ENCODE data around the gene GDAP1L1.
"Not testable (repeated sequence)": the region's sequence is repeated elsewhere in the genome, so short reads cannot be mapped to it uniquely, and the experiment has no call there.

The GDAP1L1 gene

GRCh38 chr20:44219791-44220190 lies 27.3 kb upstream of the GDAP1L1 start:
- DNase-seq (ENCODE audit: low read depth in 2 of 2): no peak

GRCh38 chr20:44221368-44221954 lies 25.6 kb upstream of the GDAP1L1 start:
- DNase-seq (ENCODE audit: low read depth in 2 of 2): no peak

- DNase-seq (ENCODE audit: low read depth in 2 of 2): no peak
These were observed 25.1 kb upstream of the GDAP1L1 start for GRCh38 chr20:44222027-44222426.

- no peak for DNase-seq (ENCODE audit: low read depth in 2 of 2)
These were observed 24.3 kb upstream of the GDAP1L1 start for GRCh38 chr20:44222633-44223368.

GRCh38 chr20:44223721-44224120 lies 23.4 kb upstream of the GDAP1L1 start:
- no peak for DNase-seq (ENCODE audit: low read depth in 2 of 2)

GRCh38 chr20:44224637-44225036 lies 22.5 kb upstream of the GDAP1L1 start:
- no peak for DNase-seq (ENCODE audit: low read depth in 2 of 2)

- no peak for DNase-seq (ENCODE audit: low read depth in 2 of 2)
These were observed 18.4 kb upstream of the GDAP1L1 start for GRCh38 chr20:44228465-44229258.

GRCh38 chr20:44231193-44231592 lies 15.9 kb upstream of the GDAP1L1 start:
- DNase-seq (ENCODE audit: low read depth in 2 of 2): no peak

- DNase-seq (ENCODE audit: low read depth in 2 of 2): no peak
These were observed 15.2 kb upstream of the GDAP1L1 start for GRCh38 chr20:44231713-44232468.

GRCh38 chr20:44232469-44232856 lies 14.6 kb upstream of the GDAP1L1 start:
- not testable (repeated sequence) for DNase-seq (ENCODE audit: low read depth in 2 of 2)

- DNase-seq (ENCODE audit: low read depth in 2 of 2): no peak
These were observed 13.6 kb upstream of the GDAP1L1 start for GRCh38 chr20:44233436-44234016.

GRCh38 chr20:44234566-44235317 lies 12.4 kb upstream of the GDAP1L1 start:
- no peak for DNase-seq (ENCODE audit: low read depth in 2 of 2)

GRCh38 chr20:44235702-44236101 lies 11.4 kb upstream of the GDAP1L1 start:
- no peak for DNase-seq (ENCODE audit: low read depth in 2 of 2)

GRCh38 chr20:44236840-44237239 lies 10.3 kb upstream of the GDAP1L1 start:
- DNase-seq (ENCODE audit: low read depth in 2 of 2): not testable (repeated sequence)

- DNase-seq (ENCODE audit: low read depth in 2 of 2): no peak
These were observed 5.3 kb upstream of the GDAP1L1 start for GRCh38 chr20:44241796-44242195.

GRCh38 chr20:44245977-44246376 lies 1.1 kb upstream of the GDAP1L1 start:
- no peak for DNase-seq (ENCODE audit: low read depth in 2 of 2)

GRCh38 chr20:44247586-44248409 lies 690 bp downstream of the GDAP1L1 start:
- peak in 1 of 2 experiments; percentile 1 for DNase-seq (ENCODE audit: low read depth in 2 of 2)

- DNase-seq (ENCODE audit: low read depth in 2 of 2): no peak
These were observed 1.3 kb downstream of the GDAP1L1 start for GRCh38 chr20:44248410-44248759.

GRCh38 chr20:44251284-44251683 lies 4.2 kb downstream of the GDAP1L1 start:
- no peak for DNase-seq (ENCODE audit: low read depth in 2 of 2)

- DNase-seq (ENCODE audit: low read depth in 2 of 2): no peak
These were observed 6.4 kb downstream of the GDAP1L1 start for GRCh38 chr20:44253528-44253927.
